Measurements from ENCODE around the gene HDGFL2. TPM values are rescaled to one million over a fixed set of nuclear protein-coding genes. Genes with fewer than 3 reads are reported as not detected.

Gene HDGFL2
- total RNA-seq: 55.7 and 67.4 TPM in 2 replicates

DNA sequence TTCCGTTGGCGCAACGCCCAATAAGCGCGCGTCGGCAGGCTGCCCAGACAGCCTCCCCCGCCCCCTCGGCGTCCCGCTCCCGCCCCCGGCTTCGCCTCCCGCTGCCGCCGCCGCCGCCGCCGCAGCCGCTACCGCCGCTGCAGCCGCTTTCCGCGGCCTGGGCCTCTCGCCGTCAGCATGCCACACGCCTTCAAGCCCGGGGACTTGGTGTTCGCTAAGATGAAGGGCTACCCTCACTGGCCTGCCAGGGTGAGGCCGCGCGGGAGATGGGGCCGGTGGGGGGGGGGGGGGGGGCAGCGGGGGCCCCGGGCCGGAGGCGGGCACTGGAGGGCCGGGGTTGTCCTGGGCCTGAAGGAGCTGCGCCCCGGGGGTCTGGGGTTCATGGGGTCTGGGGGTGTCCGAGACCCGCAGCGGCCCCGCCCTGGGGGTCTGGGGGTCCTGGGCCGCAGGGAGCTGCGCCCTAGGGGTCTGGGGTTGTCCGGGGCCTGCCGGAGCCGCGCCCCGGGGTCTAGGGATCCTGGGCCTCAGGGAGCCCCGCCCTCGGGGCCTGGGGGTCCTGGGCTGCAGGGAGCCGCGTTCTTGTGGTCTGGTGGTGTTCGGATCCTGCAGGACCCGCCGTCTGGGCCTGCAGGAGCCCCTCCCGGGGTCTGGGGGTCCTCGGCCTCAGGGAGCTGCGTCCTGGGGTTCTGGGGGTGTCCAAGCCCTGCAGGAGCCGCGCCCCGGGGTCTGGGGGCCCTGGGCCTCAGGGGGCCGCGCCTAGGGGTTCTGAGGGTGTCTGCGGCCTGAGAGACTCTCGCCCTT, at the start of gene HDGFL2:
HDGFL2 (plus strand) TSS at position 124 of the 801 bp plus-strand sequence; CDS start at position 178, 54 bp downstream.
- intact Hi-C loops (cut with micrococcal nuclease): loop anchor here (1.0 to 5.0 kb wide), 6 partner anchors 167 to 1955 kb away; partner anchors contain the start of genes APBA3, CACTIN, EEF2 and MRPL54

DNA sequence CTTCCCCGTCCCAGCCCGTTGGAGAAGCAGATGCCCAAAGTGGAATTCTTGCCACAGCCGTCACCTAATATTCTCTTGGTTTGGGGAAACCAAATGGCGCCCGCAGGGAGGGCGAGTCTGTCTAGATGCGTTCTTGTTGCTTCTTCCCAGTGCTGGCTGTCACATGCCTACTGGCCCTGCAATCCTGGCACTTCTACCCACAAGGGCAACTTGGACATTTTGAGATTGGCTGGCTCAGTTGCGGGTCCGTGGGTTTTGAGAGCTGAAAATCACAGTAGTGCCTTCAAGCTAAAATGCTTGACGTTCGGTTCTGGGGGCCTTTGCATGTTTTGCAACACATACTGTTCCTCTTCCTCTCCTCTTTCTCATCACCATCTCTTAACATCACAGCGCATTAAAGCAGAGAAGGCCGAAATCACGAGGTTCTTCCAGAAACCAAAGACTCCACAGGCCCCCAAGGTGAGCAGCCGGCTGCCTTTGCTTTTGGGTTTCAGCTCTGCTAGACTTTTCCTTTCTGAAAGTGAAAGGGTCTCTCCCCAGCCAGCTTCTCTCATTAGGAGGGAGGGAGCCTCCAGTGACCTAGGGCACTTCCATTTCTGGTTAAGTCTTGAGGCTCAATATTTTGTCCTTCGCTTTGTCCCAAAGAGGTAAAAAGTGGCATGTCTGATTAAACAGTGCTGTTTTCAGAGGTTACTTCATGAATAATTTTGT, 48.5 kb upstream of the HDGFL2 start:
- intact Hi-C loops (cut with micrococcal nuclease): no loop called here

DNA sequence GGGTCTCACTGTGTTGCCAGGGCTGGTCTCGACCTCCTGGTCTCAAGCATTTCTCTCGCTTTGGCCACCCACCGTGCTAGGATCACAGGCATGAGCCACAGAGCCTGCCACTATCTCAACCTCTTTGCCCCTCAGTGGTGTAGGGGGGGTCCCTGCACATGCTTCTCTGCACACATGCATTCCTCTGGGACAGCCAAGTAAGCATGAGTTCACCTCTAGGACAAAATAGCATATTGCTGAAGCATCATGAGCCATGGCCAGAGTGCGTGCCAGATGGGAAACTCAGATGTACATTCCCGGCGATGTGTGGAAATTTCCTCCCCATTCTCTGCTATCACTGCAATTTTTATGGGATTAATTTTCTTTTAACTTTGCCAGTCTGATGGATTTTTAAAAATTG, 46.6 kb upstream of the HDGFL2 start:
- intact Hi-C loops (cut with micrococcal nuclease): no loop called here

DNA sequence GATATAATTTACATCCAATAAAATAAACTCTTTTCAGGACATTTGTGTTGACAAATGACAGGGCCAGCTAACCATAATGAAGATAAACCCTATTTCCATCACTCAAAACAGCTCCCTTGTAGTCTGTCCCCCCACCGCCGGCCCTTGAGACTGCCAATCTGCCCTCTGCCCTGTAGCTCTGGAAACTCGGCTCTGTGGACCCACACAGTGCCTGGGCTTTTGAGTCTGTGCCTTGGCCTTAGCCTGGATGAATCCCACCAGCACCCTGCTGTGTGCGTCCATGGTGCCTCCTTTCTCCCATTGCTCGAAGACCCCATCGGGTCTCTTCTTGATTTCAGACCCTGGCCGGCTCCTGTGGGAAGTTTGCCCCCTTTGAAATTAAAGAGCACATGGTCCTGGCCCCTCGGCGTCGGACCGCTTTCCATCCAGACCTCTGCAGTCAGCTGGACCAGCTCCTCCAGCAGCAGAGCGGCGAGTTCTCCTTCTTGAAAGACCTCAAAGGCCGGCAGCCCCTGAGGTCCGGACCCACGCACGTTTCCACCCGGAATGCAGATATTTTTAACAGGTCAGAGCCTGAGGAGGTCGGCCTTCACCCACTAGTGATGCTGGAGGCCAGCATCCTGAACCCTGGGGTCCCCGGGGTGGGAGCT, 43.6 kb upstream of the HDGFL2 start:
- intact Hi-C loops (cut with micrococcal nuclease): no loop called here

DNA sequence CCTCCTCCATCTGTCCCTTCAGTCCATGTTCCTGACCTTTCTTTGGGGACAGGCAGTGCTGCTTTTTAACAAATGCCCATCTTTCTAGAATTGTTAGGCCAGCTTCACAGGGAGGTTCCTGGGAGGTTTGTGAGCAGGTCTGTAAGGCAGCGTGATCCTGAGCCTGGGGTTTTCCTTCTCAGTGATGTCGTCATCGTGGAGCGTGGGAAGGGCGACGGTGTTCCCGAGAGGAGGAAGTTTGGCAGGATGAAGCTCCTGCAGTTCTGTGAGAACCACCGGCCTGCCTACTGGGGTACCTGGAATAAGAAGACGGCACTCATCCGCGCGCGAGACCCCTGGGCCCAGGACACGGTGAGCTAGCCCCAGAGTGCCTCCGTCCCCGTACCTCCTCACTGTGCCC, 42.8 kb upstream of the HDGFL2 start:
- intact Hi-C loops (cut with micrococcal nuclease): no loop called here

DNA sequence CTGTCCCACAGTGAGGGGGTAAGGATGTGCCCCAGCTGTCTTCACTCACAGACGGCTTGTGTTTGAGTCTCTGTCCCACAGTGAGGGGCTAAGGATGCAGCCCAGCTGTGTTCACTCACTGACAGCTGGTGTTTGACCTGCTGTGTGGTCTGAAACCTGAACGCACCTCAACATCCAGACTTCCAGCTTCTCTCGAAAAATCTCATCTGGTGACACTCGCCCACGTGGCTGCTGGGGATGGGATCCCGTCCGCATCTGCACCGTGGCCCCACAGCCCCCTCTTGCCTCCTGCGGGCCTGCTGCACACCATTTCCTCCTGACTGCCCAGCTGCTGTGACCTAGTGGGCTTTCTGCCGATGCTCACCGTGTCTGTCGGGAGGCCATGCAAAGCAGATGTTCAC, 42.3 kb upstream of the HDGFL2 start:
- intact Hi-C loops (cut with micrococcal nuclease): no loop called here

DNA sequence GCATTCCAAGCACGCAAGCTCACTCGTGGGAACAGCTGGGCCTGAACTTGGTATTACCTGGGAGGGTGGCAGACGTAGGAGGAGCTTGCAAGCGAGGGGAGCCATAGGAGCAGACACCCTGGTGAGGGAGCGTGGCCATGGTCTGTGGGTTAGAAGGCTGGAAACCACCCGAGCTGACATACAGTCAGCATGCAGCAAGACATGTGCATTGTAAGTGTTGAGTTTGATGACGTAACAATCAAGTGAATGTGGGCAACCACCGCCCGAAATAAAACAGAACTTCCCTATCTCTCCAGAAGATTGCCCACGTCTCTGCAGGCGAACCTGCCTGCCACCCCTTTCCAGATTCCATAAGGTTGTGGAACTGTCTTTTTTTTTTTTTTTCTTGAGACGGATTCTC, 41.3 kb upstream of the HDGFL2 start:
- intact Hi-C loops (cut with micrococcal nuclease): no loop called here

DNA sequence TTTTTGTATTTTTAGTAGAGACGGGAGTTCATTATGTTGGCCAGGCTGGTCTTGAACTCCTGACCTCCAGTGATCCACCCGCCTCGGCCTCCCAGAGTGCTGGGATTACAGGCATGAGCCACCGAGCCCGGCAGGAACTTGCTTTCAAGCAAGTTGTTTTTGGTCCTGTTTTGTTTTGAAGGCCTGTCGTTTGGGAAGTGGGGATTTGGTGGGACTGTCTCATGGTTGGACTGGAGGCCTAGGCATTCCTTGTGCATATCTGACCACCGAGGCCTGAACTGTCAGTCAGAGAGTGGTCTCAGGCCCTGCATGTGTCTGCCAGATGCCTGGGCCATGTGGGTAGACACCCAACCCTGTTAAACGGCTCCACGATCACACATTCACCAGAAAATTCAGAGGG, 40.8 kb upstream of the HDGFL2 start:
- intact Hi-C loops (cut with micrococcal nuclease): no loop called here

DNA sequence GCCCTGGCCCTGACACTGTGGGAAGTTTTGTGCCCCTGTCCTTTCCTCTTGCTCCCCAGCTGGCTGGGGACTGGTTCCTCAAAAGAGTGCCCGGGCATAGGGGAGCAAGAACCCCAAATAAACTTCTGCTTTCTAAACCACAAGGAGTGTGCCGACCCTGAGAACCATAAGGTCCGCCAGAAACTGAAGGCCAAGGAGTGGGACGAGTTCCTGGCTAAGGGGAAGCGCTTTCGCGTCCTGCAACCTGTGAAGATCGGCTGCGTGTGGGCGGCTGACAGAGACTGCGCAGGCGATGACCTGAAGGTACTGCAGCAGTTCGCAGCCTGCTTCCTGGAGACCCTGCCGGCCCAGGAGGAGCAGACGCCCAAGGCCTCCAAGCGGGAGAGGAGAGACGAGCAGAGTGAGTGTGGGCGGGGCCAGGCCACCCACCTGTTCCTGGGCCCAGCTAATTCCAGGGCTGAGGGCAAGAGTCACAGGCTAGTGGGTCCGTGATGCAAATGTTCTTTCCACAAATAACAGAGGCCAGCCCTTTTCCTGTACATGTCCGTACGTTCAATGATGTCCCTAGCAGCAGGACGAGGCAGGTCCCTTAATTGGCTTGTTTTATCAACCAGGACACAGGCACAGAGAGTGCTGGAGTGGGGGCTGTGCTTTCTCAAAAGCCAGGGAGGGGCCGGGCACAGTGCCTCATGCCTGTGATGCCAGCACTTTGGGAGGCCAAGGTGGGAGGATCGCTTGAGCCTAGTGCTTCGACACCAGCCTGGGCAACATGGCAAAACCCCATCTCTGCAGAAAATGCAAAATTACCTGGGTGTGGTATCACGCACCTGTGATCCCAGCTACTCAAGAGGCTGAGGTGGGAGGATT, 40.1 kb upstream of the HDGFL2 start:
- intact Hi-C loops (cut with micrococcal nuclease): no loop called here

DNA sequence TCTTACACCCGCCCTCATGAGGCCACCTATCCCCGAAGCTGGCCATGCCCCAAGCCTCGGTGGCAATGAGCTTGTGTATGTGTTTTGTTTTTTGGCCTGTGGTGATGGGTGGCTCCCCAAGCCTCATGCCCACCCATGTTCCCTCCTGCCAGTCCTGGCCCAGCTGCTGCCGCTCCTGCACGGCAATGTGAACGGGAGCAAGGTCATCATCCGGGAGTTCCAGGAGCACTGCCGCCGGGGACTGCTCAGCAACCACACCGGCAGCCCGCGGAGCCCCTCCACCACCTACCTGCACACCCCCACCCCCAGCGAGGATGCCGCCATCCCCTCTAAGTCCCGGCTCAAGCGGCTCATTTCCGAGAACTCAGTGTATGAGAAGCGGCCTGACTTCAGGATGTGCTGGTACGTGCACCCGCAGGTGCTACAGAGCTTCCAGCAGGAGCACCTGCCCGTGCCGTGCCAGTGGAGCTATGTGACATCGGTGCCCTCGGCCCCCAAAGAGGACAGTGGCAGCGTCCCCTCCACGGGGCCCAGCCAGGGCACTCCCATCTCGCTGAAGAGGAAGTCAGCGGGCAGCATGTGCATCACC, 39.1 kb upstream of the HDGFL2 start:
- intact Hi-C loops (cut with micrococcal nuclease): no loop called here

DNA sequence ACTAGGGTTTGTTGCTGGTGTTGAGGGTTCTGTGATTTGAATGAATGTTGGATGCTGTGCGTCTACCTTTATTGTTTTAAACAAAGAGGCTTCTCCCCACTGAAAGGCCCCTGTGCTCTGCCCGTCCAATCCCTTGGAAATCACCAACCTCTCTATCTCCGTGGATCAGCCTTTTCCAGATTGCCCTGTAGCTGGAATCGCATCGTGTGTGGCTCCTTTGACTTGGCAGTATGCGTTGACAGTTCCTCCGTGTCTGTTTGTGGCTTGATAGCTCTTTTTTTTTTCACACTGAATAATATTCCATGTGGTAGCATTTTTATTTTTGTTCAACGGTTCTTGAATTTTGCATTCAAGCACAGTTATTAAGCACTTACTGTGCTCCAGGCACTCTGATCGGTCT, 37.7 kb upstream of the HDGFL2 start:
- intact Hi-C loops (cut with micrococcal nuclease): no loop called here

DNA sequence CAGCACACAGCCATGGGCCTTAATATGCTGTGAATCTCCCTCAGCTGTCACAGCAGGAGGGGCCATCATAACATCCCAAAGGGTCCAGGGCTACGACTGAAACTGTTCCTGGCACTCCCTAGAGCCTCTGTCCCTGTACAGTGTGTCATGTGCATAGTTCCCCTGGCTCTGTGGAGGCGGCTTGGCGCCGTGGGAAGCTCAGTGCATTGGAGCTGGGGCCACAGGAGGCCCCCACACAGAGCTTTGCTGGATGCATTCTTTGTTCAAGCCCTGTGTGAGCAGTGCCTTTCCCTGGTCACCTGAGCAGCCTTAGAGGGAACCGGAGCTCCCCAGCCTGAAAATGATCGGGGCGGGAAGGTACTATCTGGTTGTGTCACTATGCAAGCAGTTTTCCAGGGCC, 35.9 kb upstream of the HDGFL2 start:
- intact Hi-C loops (cut with micrococcal nuclease): no loop called here

DNA sequence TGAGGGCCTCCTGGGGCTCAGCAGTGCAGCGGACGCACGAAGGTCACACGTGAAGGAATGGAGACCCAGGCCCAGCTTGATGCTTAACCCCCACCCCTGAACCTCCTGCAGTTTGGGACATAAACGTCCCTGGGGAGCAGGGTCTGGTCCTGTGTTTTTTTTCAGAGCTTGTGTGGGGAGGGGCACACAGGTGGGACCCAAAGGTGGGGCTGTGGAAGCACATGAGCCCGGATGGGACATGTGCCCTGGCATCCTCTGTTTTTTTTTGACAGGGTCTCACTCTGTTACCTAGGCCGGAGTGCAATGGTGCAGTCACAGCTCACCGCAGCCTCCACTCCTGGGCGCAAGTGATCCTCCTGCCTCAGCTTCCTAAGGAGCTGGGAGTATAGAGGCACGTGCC, 35.0 kb upstream of the HDGFL2 start:
- intact Hi-C loops (cut with micrococcal nuclease): no loop called here

DNA sequence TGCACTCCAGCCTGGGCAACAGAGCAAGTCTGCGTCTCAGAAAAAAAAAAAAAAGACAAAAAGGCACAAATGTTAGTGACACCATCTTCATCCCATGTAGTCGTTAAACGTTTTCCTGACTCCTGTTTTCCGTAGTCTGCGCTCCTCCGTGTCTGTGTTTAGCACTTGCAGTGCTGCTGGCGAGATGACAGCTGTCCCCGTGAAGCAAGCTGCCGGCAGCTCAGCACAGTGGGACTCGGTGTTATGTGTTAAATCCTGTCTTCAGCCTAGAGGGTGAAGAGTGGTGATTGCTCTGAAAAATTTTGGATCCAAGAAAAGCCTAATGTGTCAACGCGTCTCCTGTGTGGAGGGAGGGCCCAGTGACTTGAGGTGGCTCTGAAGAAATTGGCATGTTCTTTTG, 32.9 kb upstream of the HDGFL2 start:
- intact Hi-C loops (cut with micrococcal nuclease): no loop called here

DNA sequence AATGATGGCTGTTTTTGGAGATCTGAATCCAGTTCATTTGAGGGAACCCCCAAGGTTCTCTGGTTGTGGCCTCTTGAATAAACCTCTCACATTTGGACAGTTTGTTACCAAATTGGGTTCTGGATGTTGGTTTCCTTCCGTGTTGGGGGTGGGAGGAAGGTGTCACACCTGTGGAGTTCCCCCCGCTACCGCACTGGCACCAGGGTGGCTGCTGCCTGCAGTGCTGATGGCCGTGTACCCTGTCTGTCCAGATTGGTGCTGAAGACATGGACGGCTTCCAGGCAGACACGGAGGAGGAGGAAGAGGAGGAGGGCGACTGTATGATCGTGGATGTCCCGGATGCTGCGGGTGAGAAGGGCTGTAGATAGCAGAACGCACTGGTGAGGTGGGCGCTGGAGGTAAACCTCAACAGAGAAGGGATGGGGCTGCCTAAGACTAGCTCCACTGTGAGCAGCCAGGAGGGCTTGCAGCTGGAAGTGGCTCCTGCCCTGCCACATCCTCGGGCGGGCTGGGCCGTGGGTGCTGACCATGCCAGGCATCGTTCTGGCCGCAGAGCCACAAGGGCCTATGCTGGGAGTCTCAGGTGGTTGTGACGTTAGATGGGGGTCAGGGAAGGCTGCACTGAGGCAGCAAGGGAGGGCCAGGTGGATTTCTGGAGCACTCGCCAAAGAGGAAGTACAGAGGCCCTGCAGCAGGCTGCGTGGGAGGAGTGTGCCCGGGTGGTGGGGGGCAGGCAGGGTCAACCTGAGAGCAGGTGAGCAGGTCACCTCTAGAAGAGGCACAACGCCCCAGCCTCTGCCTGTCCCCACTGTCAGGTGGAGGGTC, 29.9 kb upstream of the HDGFL2 start:
- intact Hi-C loops (cut with micrococcal nuclease): no loop called here

DNA sequence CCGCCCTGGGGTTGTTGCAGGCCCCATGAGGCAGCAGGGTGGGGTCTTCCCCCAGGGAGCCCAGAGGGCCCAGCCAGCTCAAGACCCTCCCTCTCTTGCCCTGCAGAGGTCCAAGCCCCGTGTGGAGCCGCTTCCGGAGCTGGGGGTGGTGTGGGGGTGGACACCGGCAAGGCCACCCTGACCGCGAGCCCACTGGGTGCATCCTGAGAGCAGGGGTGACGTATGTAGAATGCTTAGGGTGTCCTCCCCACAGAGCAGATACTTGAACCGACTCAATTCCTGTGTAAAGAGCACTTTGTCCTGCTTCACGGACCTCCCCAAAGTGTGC, 29.3 kb upstream of the HDGFL2 start:
- intact Hi-C loops (cut with micrococcal nuclease): no loop called here

DNA sequence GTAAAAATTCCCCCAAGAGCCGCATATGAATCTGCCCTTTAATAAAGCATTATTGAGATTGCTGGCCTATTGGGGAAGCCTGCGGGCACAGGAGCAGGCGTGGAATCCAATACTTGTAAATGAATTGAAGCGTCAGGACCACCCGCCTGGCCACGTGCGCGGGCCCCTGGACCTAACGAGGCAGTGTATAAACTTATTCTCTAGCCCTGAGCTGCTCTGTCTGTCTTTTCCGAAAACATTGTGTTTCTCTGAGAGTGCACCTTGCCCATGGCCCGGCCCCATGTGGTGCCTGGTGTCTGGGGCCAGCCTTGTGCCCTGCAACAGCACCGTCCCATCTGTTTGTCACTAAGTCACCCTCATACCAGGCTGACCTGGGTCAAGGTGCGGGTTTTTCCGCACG, 28.9 kb upstream of the HDGFL2 start:
- intact Hi-C loops (cut with micrococcal nuclease): no loop called here

DNA sequence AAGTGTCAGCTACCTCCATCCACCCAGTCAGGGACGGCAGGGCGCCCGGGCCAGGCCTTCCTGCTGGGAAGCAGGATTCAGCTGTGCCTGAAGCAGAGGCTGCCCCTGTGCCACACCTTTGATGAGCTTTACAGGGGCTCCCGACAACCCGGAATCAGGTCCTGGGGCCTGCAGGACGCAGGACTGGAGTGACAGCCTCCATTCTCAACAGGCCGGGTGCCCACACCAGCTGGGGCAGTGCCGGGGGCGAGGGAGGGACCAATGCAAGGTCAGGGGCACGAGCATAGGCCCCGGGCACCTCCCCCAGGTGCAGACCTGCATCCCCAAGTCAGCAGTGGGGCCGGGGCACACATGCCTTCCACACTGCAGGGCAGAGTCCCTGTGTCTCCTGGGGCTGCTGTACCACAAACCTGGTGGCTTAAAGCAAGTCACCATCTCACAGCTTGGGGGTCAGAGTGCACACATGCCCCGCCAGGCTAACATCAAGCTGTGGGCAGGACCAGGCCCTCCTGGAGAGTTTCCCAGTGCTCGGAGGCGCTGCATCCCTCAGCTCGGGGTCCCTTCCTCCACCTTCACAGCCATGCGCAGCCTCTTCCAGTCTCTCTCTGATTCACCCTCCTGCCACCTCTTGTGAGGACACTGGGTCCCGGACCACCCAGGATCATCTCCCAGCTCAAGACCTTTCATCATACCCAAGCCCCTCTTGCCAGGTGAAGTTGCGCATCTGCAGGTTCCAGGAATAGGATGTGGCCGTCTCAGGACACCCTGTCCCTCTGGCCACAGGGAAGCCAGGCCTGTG, 27.9 kb upstream of the HDGFL2 start:
- intact Hi-C loops (cut with micrococcal nuclease): no loop called here

Measured in T-helper 1 cell treated with Interleukin-12 subunit alpha and Interleukin-12 subunit beta and Interleukin-4 antibody, amounts not matched to agents 30 ng/mL and 1 ng/mL, for 36 hours (primary cell).